GM21447 (cell line): ENCODE data around the gene PSD2.
A peak's percentile ranks its signal among the peaks of the same experiment; 100 is the strongest.

Experiments
- ATAC-seq: cut with Tn5 transposase; IDR thresholded peaks from one replicate; pipeline ENCODE4 v1.9.1; 2021; ENCODE audit not compliant: unreplicated experiment

PSD2 gene

GRCh38 chr5:139763280-139763929 is 32.2 kb upstream of the PSD2 start:
- ATAC-seq: no peak

DNA sequence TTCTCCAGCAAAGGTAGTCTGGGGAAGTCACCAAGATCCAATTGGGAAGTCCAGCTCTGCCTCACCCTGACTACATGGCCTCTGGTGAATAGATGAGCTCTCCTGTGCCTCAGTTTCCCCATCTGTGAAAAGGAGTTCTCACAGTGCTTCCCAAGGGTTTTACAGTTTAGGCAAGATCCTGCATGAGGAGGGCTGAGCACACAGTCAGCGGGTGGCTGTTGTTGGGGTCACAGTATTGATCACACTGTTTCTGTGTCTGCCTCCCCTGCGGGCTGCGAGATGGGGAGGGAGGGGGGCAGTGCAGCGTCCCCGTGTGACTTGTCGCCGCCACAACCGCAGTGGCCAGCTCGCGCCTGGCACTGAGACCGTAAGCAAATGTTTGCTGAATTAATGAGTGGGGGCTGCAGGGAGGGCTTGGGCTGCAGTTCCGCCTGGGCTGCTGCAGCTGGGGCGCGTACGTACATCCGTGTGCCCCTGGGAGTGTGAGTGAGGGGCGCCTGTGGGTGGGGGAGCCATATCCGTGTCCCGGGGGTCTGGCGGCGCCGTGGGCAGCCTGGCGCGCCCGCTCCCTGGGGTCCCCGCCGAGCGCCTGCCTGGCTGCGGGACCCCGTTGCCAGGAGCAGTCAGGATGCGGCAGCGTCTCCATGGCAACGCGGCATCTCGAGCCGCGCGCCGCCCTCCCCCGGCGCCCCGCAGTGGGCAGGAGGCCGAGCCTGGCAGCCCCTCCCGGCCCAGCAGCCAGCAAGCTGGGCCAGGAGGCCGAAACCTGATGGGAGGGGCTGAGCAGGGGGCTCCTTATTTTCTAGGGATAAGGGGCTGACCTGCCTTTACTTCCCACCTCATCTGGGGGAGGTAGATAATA is 31.4 kb upstream of the PSD2 start:
- ATAC-seq: no peak

DNA sequence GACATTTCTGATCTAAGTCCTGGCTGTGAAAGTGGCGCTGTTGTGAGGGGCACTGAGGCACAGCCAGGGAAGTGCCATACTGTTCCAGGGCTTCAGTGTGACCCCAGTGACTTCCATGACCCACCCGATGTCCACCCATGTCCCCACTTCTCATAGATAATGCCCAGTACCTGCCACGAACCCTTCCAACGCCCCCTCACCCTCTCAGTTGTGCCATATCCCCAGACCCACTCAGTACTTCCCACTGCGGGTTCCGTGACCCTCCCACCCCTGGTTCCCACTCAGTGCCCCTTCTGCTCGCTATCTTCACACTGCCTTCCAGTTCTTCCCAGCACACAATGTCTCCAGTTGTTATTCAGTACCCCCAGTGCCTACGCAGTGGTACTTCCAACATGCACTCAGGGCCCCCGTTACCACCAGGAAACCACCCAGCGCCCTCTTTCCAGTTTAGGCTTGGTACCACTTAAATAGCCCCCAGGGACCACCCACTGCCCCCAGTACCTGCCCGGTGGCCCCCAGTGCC is 30.7 kb upstream of the PSD2 start:
- no peak for ATAC-seq

DNA sequence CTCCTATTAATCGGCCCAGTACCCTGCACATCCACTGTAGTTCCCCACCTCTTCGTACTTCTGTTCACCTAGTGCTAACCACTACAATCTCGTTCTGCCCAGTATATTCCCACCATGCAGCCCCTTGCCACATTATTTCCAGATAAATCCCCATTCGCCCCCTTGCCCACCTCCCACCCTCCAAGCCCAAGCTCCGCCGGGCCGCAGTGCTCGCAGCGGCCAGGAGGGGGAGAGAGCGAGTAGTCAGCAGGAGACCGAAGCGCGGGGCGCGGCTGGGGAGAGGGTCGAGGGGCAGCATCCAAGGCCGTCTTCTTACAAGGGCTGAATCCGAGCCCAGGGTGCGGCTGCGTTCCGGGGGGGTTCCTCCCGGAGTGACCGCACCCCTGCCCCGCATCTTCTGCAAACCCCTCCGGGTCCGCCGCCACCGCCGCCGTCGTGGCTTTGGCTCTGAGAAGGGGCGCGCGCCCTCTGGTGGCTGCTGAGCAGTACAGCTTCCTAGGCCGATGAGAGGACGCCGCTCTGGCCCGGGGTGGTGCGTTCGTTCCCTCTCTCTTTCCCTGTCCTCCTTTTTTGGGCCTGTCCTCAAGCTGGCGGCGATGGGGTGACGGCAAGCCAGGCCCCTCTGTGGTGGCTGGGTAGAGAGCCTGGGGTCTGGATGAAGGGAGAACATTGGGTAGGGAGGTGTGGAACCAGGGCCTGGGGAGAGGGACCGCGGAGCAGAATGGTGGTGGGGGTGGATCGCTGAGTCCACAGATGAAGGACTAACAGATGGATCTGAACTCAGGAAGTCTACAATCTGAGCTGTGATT is 30.0 kb upstream of the PSD2 start:
- ATAC-seq: peak; percentile 86

GRCh38 chr5:139767960-139768359 is 27.6 kb upstream of the PSD2 start:
- no peak for ATAC-seq

DNA sequence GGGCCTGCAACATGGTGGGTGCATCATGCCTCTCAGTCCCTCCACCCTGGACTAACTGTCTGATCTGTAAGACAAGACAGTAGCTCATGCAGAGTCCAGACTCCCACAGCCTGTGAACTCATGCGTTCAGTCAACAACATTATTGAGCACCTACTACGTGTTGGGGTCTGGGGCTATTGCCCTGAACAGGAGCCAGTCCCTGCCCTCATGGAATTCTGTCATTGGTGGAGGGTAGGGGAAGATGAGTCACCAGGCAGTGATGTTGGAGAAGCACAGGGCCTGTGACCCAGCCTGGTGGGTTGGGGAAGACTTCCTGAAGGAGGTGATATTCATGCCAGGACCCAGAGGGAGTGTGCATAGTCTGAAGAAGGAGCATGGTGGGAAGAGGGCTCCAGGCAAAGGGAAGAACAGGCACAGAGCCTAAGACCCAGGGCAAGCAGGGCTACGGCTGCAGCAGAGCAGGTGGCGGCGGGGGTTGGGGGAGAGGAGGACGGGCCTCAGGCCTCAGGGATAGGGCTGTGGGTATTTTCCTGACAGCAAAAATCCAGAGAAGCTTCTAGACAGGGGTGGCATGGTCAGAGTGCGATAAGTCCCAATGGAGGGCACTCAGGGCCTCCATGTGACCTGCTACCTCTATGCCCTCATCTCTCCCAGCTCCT is 26.7 kb upstream of the PSD2 start:
- ATAC-seq: no peak

- no peak for ATAC-seq
Measured at GRCh38 chr5:139769477-139769876, 26.1 kb upstream of the PSD2 start.

DNA sequence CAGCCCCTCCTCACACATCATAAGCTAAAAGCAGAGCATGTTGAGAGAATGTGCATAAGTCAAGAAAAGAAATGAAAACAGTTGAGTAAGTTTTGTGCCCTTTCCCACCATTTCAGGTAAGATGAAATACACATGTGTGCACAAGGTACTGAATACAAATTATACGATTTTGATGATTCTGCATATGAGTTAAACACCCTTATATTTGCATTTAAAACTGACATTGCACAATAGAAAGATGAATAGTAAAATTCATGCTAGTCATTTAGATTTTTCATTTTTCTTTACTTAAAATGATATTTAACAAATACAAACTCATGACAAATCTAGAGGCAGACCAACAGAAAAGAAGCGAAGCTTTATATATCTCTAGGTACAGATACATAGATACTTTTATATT is 24.9 kb upstream of the PSD2 start:
- ATAC-seq: no peak

DNA sequence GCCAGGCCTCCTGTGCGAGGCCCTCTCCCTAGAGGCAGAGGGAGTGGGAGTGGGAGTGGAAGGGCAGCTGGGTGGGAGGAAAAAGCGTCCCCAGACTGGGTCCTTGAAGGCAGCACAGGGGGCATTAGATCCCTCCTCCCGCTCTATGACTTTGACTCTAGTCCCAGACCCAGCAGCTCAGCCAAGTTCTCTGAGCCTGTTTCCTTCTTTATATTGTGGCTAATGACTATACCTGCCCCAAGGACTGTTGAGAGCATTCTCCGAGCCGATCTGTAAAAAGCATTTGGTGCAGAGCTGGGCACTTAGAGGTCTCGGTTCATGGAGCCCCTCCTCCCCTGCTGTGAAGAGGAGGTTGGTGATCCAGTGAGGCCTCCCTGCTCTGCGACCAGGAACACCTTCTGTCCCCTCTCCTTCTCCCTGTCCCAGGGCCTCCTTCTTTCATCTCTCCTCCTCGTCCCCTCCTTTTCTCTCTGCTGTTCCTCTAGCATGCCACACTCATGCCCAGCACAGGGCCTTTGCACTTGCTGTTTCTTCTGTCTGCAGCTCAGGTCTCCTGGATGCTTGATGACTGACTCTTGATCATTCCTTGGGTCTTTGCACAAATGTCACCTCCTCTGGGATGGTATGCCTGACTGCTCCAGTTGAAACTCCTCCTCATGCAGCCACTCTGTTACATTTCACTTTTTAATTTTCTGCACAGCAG is 23.4 kb upstream of the PSD2 start:
- no peak for ATAC-seq

DNA sequence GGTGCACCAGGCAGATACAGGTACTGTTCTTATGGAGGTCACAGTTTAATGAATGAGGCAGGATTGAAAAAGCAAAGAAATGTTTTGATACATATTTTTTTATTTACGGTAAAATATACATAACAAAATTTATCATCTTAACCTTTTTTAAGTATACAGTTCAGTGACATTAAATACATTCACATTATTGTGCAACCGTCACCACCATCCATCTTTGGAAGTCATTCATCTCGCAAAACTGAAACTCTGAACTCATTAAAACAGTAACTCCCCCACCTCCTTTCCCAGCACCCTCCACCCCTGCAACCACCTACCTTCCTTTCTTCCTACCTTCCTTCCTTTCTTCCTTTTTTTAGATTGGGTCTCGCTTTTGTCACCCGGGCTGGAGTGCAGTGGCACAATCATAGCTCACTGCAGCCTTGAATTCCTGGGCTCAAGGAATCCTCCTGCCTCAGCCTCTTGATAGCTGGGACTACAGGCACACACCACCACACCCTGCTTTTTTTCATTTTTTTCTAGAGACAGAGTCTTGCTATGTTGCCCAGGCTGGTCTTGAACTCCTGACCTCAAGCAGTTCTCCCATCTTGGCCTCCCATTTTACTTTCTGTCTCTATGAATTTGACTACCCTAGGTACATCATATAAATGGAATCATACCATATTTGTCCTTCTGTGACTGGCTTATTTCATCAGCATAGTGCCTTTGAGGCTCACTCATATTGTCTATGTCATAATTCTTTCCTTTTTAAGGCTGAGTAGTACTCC is 22.5 kb upstream of the PSD2 start:
- no peak for ATAC-seq

DNA sequence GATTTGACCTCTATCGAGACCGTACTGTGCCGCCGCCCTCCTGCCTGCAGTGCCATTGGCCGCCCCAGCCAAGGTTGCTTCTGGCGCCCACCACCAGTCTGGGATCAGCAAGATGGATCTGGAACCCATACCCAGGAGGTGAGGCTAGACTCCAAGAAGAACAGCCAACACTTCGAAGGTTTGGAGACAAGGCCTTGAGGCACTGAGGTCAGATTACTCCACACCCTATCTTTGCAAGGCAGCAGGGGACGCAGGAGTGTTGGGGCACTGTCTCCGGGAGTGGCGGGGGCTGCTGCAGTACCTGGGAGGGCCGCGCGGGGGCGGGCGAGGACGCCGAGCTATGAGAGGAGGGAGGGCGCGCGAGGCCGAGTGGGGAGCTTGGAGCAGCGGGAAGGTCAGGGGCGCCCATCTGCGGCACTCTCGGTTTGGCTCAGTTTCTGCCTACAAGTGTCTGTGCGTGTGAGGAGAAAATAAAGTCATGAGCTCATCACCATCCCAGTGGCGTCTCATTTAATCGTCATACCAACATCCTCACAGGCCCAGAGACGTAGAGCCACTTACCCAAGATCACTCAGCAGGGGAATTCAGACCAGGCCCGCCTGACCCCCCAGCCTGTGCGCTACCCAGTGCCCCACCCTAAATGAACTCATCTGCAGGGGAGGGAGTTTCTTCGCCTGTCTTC is 20.5 kb upstream of the PSD2 start:
- ATAC-seq: peak; percentile 80

DNA sequence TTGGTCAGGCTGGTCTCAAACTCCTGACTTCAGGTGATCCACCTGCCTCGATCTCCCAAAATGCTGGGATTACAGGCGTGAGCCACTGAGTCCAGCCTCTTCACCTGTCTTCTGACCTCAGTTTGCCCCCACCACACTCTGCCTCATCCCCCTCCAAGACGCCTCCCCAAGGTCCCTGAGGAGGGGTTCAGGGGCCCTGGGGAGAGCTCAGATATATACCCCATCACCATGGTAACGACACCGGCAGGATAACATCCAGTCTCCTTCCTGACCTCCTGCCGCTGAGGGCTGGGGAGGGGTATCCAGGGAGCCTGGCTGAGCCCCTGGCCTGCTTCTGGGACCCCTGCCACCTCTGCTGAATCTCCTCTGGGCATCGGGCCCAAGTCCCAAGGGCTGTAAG is 19.7 kb upstream of the PSD2 start:
- no peak for ATAC-seq

DNA sequence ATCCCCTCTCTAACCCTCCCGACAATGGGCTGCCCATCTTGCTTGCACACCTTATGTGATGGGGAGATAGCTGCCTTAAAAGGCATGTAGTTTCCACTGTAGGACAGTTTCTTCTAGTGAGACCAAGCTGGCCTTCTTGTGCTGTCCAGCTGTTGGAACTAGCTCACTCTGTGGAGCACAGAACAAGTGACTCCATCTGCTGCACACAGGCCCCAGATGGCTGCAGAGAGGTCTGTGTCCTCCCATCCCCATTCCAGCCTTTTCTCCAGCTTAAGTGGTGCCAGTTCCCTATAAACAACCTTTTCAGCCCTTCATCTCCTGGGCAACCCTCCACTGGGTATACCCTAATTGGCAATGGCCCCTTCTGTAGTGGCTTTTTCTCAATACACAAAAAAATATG is 18.7 kb upstream of the PSD2 start:
- no peak for ATAC-seq

DNA sequence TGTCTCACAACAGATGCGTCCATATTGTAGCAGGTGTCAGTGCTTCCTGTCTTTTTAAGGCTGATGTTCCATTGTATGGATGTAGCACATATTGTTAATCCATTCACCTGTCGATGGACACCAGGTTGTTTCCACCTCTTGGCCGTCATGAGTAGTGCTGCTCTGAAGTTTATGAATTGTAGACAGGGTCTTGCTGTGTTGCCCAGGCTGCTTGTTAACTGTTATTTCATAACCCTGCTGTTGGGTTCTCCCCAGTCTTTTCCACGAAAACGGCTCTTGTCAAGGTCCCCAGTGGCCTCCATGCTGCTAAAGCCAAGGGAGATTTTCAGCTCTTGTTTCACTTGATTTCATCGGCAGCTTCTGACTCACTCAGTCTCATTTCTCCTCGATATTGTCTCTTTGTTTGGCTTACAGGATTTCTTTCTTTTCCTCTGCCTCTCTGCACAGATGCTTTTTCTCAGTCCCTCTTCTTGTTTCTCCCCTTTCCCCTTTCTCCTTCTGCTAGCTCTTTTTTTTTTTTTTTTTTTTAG is 12.1 kb upstream of the PSD2 start:
- no peak for ATAC-seq

- ATAC-seq: no peak
Measured at GRCh38 chr5:139784488-139784887, 11.1 kb upstream of the PSD2 start.

- no peak for ATAC-seq
Measured at GRCh38 chr5:139787257-139787567, 8.4 kb upstream of the PSD2 start.

DNA sequence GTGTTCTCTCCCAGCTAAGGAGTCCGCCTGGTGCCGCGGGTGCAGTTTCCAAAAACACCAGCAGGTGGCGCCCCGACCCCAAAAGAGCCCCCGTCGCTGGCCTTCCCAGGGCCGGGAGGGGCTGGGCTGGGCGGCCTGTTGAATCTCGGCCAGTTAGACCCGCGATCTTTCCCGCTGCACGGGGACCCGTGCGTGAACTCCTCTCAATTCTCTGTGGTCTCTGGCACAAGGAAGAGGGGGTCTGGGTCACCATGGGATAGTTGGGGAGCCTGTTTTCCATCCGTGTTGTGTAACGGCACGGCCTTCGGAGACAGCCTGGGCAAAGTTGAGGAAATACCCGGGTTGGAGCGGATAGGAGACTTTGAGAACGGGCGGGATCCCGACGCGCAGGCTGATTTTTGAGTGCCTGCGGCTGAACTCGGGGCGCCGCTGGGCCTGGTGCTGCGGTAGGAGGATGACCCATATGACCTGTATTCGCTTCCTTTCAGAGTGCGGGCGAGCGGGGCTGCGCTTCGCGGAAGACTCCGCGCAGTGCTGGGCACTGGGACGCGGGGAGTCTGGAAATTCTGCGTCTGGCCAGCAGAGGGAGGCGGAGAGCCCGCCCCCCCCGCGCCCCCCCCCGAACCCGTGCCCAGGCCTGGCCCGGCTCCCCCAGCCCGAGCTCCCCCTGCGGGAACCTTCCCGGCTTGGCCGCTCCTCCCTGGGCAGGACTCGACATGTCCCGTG is 7.9 kb upstream of the PSD2 start:
- peak; percentile 81 for ATAC-seq

GRCh38 chr5:139788294-139788910 is 7.2 kb upstream of the PSD2 start:
- no peak for ATAC-seq
